Measurements from ENCODE around the gene TMEM43.

Gene TMEM43

GRCh38 chr3:14183015-14183577, 58.2 kb downstream of the TMEM43 start:
- DNase-seq (ENCODE audit: low read depth): no peak
- no peak overlapping the region for H3K4me3 ChIP-seq (ENCODE audit: control insufficient read depth, low read depth, low read length)
- TF ChIP-seq, protein P1, sequence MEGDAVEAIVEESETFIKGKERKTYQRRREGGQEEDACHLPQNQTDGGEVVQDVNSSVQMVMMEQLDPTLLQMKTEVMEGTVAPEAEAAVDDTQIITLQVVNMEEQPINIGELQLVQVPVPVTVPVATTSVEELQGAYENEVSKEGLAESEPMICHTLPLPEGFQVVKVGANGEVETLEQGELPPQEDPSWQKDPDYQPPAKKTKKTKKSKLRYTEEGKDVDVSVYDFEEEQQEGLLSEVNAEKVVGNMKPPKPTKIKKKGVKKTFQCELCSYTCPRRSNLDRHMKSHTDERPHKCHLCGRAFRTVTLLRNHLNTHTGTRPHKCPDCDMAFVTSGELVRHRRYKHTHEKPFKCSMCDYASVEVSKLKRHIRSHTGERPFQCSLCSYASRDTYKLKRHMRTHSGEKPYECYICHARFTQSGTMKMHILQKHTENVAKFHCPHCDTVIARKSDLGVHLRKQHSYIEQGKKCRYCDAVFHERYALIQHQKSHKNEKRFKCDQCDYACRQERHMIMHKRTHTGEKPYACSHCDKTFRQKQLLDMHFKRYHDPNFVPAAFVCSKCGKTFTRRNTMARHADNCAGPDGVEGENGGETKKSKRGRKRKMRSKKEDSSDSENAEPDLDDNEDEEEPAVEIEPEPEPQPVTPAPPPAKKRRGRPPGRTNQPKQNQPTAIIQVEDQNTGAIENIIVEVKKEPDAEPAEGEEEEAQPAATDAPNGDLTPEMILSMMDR (conservative IDR thresholded peaks at IDR 0.05; ENCODE audit: control insufficient read depth, insufficient read depth, low read depth, low read length): no peak

GRCh38 chr3:14186854-14187458, 62.1 kb downstream of the TMEM43 start:
- DNase-seq (ENCODE audit: low read depth): no peak

GRCh38 chr3:14188041-14188754, 63.3 kb downstream of the TMEM43 start:
- DNase-seq (ENCODE audit: low read depth): no peak
- no peak overlapping the region for H3K4me3 ChIP-seq (ENCODE audit: control insufficient read depth, low read depth, low read length)
- TF ChIP-seq, protein P1 (conservative IDR thresholded peaks at IDR 0.05; ENCODE audit: control insufficient read depth, insufficient read depth, low read depth, low read length): no peak

More at GRCh38 chr3:14186854-14187458, 62.1 kb downstream of the TMEM43 start:
- H3K4me3 ChIP-seq (ENCODE audit: control insufficient read depth, low read depth, low read length): no peak overlapping the region
- TF ChIP-seq, protein P1 (conservative IDR thresholded peaks at IDR 0.05; ENCODE audit: control insufficient read depth, insufficient read depth, low read depth, low read length): no peak

All from fibroblast of mammary gland (primary cell).